Stimulated activated naive CD4-positive, alpha-beta T cell (primary cell): ENCODE data around the gene ZNF32.

Experiments
- DNase-seq, 6 experiments: peaks; one replicate each; lab custom pipeline; 2025; lab: John Stamatoyannopoulos, UW

The ZNF32 gene, protein sequence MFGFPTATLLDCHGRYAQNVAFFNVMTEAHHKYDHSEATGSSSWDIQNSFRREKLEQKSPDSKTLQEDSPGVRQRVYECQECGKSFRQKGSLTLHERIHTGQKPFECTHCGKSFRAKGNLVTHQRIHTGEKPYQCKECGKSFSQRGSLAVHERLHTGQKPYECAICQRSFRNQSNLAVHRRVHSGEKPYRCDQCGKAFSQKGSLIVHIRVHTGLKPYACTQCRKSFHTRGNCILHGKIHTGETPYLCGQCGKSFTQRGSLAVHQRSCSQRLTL

DNA sequence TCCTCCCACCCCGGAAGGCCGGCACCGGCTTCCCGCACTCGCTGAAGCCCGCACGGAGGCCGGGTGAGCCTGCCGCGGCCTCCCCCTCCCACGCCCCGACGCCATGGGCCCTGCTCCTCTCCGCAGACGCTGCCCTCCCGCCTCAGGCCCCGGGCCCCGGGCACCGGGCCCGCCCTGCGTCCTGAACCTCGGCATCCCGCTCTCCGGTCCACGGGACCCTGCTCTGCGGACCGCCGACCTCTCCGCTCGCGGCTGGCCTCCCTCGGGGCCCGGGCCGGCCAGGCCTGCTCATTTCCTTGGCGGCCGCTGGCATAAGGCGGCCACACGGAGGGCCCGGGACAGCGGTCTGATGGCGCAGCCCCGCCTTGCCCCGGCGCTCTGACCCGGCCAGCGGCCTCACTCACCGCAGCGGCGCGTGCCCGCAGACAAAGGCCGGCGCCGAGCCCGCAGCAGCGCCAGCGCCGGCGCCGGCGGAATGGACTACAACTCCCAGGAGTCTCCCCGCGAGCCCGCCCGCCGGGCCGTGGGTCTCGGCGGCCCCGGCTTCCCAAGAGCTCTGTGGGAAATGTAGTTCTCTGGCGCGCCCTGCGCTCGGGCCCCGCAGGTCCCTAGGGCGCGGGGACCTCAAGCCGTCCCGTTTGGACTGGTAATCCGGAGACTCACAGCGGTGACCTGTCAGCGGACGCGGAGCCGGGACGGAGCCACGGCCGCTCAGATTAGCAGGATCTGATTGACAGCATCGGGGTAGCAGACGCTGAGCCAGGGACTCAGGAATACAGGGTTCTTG, at the start of gene ZNF32:
Gene ZNF32 (minus strand): TSS at position 484 of the 787 bp plus-strand sequence. CDS start 2,748 bp downstream, outside the sequence.
- peak; percentile 69 to 85 (median 74) for DNase-seq

GRCh38 chr10:43698156-43698555, 49.5 kb upstream of the ZNF32 start:
- DNase-seq: no peak

GRCh38 chr10:43696909-43697483, 48.3 kb upstream of the ZNF32 start:
- DNase-seq: no peak

GRCh38 chr10:43695730-43696129, 47.0 kb upstream of the ZNF32 start:
- DNase-seq: no peak

DNA sequence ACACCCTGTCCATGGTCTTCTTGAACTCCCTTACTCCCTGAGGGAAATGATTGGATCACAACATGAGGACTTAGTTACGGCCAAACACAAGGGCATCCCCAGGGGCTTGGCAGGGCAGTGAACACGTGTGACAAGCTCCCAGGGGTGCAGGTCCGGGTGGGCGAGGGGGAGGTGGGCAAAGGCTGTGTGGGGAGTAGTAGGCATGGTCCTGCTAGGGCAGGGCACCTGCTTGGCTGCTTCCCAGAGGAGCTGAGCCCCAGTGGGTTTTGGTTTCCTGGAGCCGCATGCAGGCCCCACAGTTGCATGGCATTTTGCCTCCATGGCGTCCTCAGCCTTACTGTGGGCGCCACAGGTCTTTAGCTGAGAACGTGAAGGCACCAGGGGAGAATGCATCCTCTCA, 46.6 kb upstream of the ZNF32 start:
- DNase-seq: no peak

- DNase-seq: no peak
These were observed 45.8 kb upstream of the ZNF32 start for GRCh38 chr10:43694526-43694925.

DNA sequence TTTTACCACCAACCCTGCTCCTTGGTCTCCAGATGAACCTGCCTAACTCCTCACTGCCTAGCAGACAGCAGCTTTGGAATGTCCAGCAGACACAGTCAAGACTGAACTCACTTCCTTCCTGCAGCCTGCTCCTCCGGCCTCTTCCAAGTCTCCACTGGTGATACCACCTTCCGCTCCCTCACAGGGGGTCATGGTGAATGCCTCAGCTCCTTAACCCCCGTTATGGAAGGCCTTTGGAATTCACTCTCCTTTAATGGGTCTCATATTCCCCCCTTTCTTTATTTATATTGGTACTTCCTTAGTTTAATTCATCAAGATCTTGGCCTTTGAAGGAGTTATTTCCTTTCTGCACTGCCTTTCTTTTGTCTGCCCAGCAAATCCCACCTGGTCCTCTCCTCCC, 44.9 kb upstream of the ZNF32 start:
- DNase-seq: no peak

GRCh38 chr10:43692051-43692825, 43.6 kb upstream of the ZNF32 start:
- no peak for DNase-seq

GRCh38 chr10:43691485-43691884, 42.8 kb upstream of the ZNF32 start:
- DNase-seq: no peak

GRCh38 chr10:43689955-43690771, 41.5 kb upstream of the ZNF32 start:
- DNase-seq: peak; percentile 58 to 89 (median 69)

DNA sequence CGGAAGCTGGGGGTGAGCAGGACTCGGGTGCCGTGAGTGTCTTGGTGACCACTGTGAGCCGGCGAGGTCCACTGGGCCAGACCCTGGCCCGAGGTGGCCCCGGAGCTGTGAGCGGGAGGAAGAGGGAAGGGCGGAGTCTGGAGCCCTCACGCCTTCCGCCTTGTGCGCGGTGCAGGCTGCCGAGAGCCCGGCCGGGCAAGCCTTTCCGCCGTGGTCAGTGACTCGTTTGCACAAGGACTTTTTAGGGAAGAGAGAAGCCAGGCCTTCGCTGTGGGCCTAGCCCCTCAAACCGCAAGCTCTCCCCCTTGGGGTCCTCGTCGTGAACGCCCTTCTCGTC, 40.9 kb upstream of the ZNF32 start:
- peak in 1 of 6 experiments; percentile 41 for DNase-seq

DNA sequence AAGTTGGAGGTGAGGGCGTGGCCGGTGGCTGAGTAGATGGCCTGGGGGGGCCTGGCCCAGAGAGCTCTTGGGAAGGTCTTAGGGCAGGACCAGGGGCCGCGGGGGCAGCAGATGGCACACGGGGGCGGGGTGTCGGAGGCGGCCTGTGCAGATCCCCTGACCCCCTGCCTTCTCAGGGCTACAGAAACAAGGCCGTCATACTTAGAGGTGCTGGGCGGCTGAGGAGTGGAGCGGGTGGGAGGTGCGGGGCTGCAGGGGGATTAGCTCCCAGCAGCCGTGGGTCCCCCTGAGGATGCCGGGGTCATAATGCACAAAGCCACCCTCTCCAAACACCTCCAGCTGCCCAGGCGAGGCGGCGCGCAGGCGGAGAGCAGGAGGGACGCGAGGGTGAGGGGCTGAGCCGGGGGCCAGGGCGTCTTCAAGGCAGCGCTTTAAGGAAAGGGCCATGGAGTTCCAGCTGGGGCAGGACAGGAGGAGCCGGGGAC, 40.4 kb upstream of the ZNF32 start:
- DNase-seq: no peak

DNA sequence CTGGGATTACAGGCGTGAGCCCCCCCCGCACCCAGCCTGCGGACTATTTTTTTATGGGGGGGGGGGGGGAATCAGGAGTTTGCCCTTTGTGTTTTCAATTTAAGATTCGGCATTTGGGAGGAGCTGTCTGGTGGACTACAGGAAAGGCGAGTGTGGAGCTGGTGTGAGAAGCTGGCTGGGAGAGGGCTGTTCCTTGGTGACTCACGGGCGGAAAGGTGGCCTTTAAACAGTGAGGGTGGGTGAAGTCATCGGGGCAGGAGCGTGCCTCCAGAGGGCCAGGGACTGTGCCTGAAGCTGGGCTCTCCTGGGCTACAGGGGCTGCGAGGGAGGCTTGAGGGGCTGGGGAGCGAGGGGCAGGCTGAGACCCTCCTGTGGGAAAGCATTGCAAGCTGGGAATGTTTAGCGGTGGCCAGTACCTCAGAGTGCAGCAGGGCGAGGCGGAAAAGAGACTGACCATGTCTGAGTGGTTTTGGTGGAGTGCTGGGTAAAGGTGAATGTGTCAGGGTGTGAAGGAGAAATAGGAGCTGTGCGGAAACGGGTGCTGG, 39.7 kb upstream of the ZNF32 start:
- no peak for DNase-seq

GRCh38 chr10:43687373-43687772, 38.7 kb upstream of the ZNF32 start:
- no peak for DNase-seq

- no peak for DNase-seq
These were observed 37.7 kb upstream of the ZNF32 start for GRCh38 chr10:43686414-43686813.

GRCh38 chr10:43685744-43686143, 37.1 kb upstream of the ZNF32 start:
- no peak for DNase-seq

DNA sequence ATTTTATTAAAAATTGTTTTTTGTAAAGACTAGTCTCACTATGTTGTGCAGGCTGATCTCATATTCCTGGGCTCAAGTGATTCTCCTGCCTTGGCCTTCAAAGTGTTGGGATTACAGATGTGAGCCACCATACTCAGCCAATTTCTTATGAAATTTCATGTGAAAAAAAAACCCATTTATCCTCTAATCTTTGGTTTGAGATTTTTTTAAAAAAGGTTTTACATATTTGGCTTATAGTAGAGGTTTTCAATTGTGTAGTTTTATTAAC, 35.5 kb upstream of the ZNF32 start:
- no peak for DNase-seq

GRCh38 chr10:43683451-43684291, 35.0 kb upstream of the ZNF32 start:
- no peak for DNase-seq

DNA sequence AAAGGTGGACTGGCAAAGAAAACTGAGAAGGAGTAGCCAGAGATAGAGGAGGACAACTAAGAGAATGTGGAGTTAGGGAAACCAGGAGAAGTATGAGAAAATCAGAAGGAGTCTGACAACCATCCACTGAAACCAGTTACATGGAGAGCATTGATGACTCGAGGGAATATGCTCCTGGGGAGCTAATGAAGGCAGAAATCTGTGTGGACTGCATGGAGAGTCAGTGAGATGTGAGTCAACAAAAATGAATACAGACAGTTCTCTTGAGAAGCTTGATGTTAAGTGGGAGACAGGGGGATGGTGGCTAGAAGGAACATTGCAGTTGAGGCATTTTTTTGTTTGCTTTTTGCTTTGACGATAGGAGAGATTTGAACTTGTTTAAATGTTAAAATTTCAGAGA, 34.3 kb upstream of the ZNF32 start:
- no peak for DNase-seq

DNA sequence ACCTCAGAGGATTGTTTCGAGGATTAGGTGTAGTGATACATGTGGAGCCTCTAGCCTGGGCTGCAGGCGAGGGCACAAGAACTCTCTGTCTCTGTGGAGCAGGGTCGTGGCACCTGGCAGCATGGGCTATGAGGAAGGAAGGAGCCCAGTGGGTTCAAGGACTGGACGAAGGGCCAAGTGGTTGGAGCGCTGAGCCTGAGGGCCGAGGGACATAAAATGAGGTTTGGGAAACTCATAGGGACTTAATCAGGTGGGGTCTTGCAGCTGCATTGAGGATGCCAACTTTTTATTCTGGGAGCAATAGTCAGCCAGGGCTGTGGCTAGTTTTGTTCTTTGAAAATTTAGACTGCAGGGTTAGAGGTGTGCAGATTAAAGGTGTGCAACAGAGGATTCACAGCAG, 33.0 kb upstream of the ZNF32 start:
- DNase-seq: no peak

- no peak for DNase-seq
These were observed 32.5 kb upstream of the ZNF32 start for GRCh38 chr10:43681220-43681619.
